HUES64 (cell line): Measurements from ENCODE around the gene RBM5. TPM values are rescaled to one million over a fixed set of nuclear protein-coding genes. Genes with fewer than 3 reads are reported as not detected.
"Not testable (repeated sequence)": the region's sequence is repeated elsewhere in the genome, so short reads cannot be mapped to it uniquely, and the experiment has no call there.

Experiments used
- H3K27ac ChIP-seq: 2 replicates; pipeline ENCODE4 v1.7.0; 2013; ENCODE audit warnings: low read depth, low read length, inconsistent platforms
- H3K27me3 ChIP-seq: 2 replicates; pipeline ENCODE4 v1.6.1; 2013; ENCODE audit warnings: mild to moderate bottlenecking, low read length; ENCODE audit not compliant: insufficient read depth
- H3K36me3 ChIP-seq: 2 replicates; pipeline ENCODE4 v1.6.1; 2013; ENCODE audit warnings: mild to moderate bottlenecking, low read length; ENCODE audit not compliant: insufficient read depth
- H3K4me1 ChIP-seq: 2 replicates; pipeline ENCODE4 v1.6.1; 2013; ENCODE audit warnings: mild to moderate bottlenecking, low read length, moderate library complexity; ENCODE audit not compliant: insufficient read depth
- H3K4me3 ChIP-seq: 2 replicates; pipeline ENCODE4 v1.5.1; 2013; ENCODE audit warnings: mild to moderate bottlenecking, low read length, moderate library complexity
- H3K9ac ChIP-seq: 2 replicates; pipeline ENCODE4 v1.6.1; 2013; ENCODE audit warnings: mild to moderate bottlenecking, low read depth, low read length
- H3K9me3 ChIP-seq: 2 replicates; pipeline ENCODE4 v1.6.1; 2013; ENCODE audit warnings: low read depth, low read length; ENCODE audit not compliant: insufficient read depth
- WGBS: fragments of 150-250, 120-280 bp; methylation state at CpG from one replicate; pipeline ENCODE4 v1.1.7; 2013; ENCODE audit warnings: missing lambda C conversion rate; 5-methylcytosine and 5-hydroxymethylcytosine counted together
- polyA plus RNA-seq, 2 experiments: library from polyadenylated mRNA; stranded (reverse); fragments of 50-300 nt; gene quantifications; one replicate each; pipeline ENCODE4 v1.2.3, GENCODE V29; 2013

The RBM5 gene
- 65.4 TPM for polyA plus RNA-seq (2013, experiment 1 of 2)
- polyA plus RNA-seq (2013, experiment 2 of 2): 75.9 TPM

- H3K36me3 ChIP-seq: peaks cover 38% of the 10 kb centered on the region
- WGBS: 1% methylated on average over 61 of the region's 61 CpGs
- H3K27ac ChIP-seq: peak within 1 kb of the TSS; percentile 86
- H3K4me1 ChIP-seq: peaks cover 8% of the 10 kb centered on the region
- H3K9ac ChIP-seq: peak within 1 kb of the TSS; percentile 97
- H3K27me3 ChIP-seq: no peaks in the 10 kb centered on the region
- H3K4me3 ChIP-seq: peak within 1 kb of the TSS; percentile 97
- H3K9me3 ChIP-seq: peaks cover 7% of the 10 kb centered on the region; the same call in 1 of the 2 replicates
These were observed at the start of gene RBM5 for GRCh38 chr3:50088725-50089608. TSS of gene RBM5 (plus strand) at chr3:50088919. CDS start at chr3:50090435, 1,516 bp downstream.

GRCh38 chr3:50044976-50045375, 43.7 kb upstream of the RBM5 start:
- WGBS: 89% methylated on average over 1 of the region's 1 CpG
- H3K4me1 ChIP-seq: no peaks in the 10 kb centered on the region
- H3K27ac ChIP-seq: no peak overlapping the region
- H3K4me3 ChIP-seq: no peak overlapping the region
- H3K36me3 ChIP-seq: peaks cover 27% of the 10 kb centered on the region
- no peaks in the 10 kb centered on the region for H3K27me3 ChIP-seq
- no peak overlapping the region for H3K9ac ChIP-seq
- no peaks in the 10 kb centered on the region for H3K9me3 ChIP-seq

GRCh38 chr3:50047426-50047825, 41.3 kb upstream of the RBM5 start:
- H3K9me3 ChIP-seq: no peaks in the 10 kb centered on the region
- H3K36me3 ChIP-seq: peaks cover 48% of the 10 kb centered on the region
- WGBS: 95% methylated on average over 4 of the region's 4 CpGs
- no peak overlapping the region for H3K27ac ChIP-seq
- no peak overlapping the region for H3K4me3 ChIP-seq
- no peaks in the 10 kb centered on the region for H3K27me3 ChIP-seq
- no peak overlapping the region for H3K9ac ChIP-seq
- no peaks in the 10 kb centered on the region for H3K4me1 ChIP-seq

GRCh38 chr3:50050361-50050760, 38.4 kb upstream of the RBM5 start:
- H3K36me3 ChIP-seq: peaks cover 72% of the 10 kb centered on the region

GRCh38 chr3:50057756-50058155, 31.0 kb upstream of the RBM5 start:
- peaks cover 84% of the 10 kb centered on the region for H3K36me3 ChIP-seq

More at GRCh38 chr3:50050361-50050760, 38.4 kb upstream of the RBM5 start:
- Histone ChIP-seq H3K27ac (no peak overlapping the region), H3K9me3 (no peaks in the 10 kb centered on the region), H3K4me1 (no peaks in the 10 kb centered on the region), H3K27me3 (no peaks in the 10 kb centered on the region), H3K9ac (no peak overlapping the region), H3K4me3 (no peak overlapping the region)

GRCh38 chr3:50068134-50068533, 20.6 kb upstream of the RBM5 start:
- Histone ChIP-seq H3K4me1 (no peaks in the 10 kb centered on the region), H3K27ac (no peak overlapping the region), H3K27me3 (no peaks in the 10 kb centered on the region), H3K36me3 (peaks cover 95% of the 10 kb centered on the region), H3K9ac (no peak overlapping the region), H3K9me3 (no peaks in the 10 kb centered on the region), H3K4me3 (no peak overlapping the region)
- WGBS: 98% methylated on average over 2 of the region's 2 CpGs

More at GRCh38 chr3:50057756-50058155, 31.0 kb upstream of the RBM5 start:
- H3K9me3 ChIP-seq: no peaks in the 10 kb centered on the region
- H3K4me3 ChIP-seq: no peak overlapping the region
- 97% methylated on average over 6 of the region's 6 CpGs for WGBS
- no peak overlapping the region for H3K27ac ChIP-seq
- no peak overlapping the region for H3K9ac ChIP-seq
- no peaks in the 10 kb centered on the region for H3K4me1 ChIP-seq
- no peaks in the 10 kb centered on the region for H3K27me3 ChIP-seq

GRCh38 chr3:50078091-50078490, 10.6 kb upstream of the RBM5 start:
- WGBS: 83% methylated on average over 1 of the region's 1 CpG
- H3K4me3 ChIP-seq: no peak overlapping the region

GRCh38 chr3:50078622-50079021, 10.1 kb upstream of the RBM5 start:
- Histone ChIP-seq H3K4me3 (no peak overlapping the region), H3K4me1 (no peaks in the 10 kb centered on the region), H3K36me3 (peaks cover 35% of the 10 kb centered on the region), H3K9ac (no peak overlapping the region), H3K9me3 (no peaks in the 10 kb centered on the region), H3K27ac (no peak overlapping the region), H3K27me3 (no peaks in the 10 kb centered on the region)
- 100% methylated on average over 1 of the region's 1 CpG for WGBS

More at GRCh38 chr3:50078091-50078490, 10.6 kb upstream of the RBM5 start:
- Histone ChIP-seq H3K36me3 (peaks cover 40% of the 10 kb centered on the region), H3K27me3 (no peaks in the 10 kb centered on the region), H3K27ac (no peak overlapping the region), H3K4me1 (no peaks in the 10 kb centered on the region), H3K9ac (no peak overlapping the region), H3K9me3 (no peaks in the 10 kb centered on the region)

GRCh38 chr3:50084951-50085350, 3.8 kb upstream of the RBM5 start:
- H3K9ac ChIP-seq, H3K36me3 ChIP-seq, H3K4me1 ChIP-seq, H3K4me3 ChIP-seq, H3K9me3 ChIP-seq, H3K27ac ChIP-seq, H3K27me3 ChIP-seq: not testable (repeated sequence)
- 97% methylated on average over 15 of the region's 33 CpGs for WGBS

GRCh38 chr3:50089609-50089945, 858 bp downstream of the RBM5 start:
- Histone ChIP-seq H3K9me3 (peaks cover 7% of the 10 kb centered on the region; the same call in 1 of the 2 replicates), H3K27ac (peak overlapping the region; percentile 86), H3K27me3 (no peaks in the 10 kb centered on the region), H3K4me3 (peak overlapping the region; percentile 97), H3K9ac (peak overlapping the region; percentile 97), H3K36me3 (peaks cover 45% of the 10 kb centered on the region), H3K4me1 (peaks cover 8% of the 10 kb centered on the region)
- WGBS: 5% methylated on average over 16 of the region's 16 CpGs

GRCh38 chr3:50090984-50091383, 2.3 kb downstream of the RBM5 start:
- Histone ChIP-seq H3K27ac (no peak overlapping the region), H3K36me3 (peaks cover 59% of the 10 kb centered on the region), H3K9me3 (peaks cover 5% of the 10 kb centered on the region; the same call in 1 of the 2 replicates), H3K4me3 (0 out of 2 replicates have a peak overlapping the region, but pooled peaks have one; percentile 97), H3K9ac (no peak overlapping the region), H3K4me1 (peaks cover 8% of the 10 kb centered on the region), H3K27me3 (no peaks in the 10 kb centered on the region)
